GM21737 (cell line): ENCODE measurements around the gene RAP1B.

Experiments
- ATAC-seq: cut with Tn5 transposase; IDR thresholded peaks from one replicate; pipeline ENCODE4 v1.9.1; 2021; ENCODE audit warnings: mild to moderate bottlenecking, moderate library complexity; ENCODE audit not compliant: unreplicated experiment

Gene RAP1B

GRCh38 chr12:68686595-68687521, 76.2 kb downstream of the RAP1B start, which contains the start of gene NUP107:
NUP107 (plus strand) TSS chr12:68686978; CDS start chr12:68687066, 88 bp downstream.
- ATAC-seq: peak; percentile 98

- ATAC-seq: no peak
These were observed 84.8 kb downstream of the RAP1B start for GRCh38 chr12:68695454-68695853.

- ATAC-seq: no peak
These were observed 88.8 kb downstream of the RAP1B start for GRCh38 chr12:68699486-68699885.
